HCT116 (cell line): ENCODE data around the gene TFB2M. TPM values are rescaled to one million over a fixed set of nuclear protein-coding genes. Genes with fewer than 3 reads are reported as not detected.

Experiments
- ATAC-seq: fragments of 200-7000 bp; cut with Tn5 transposase; 2 replicates; pipeline ENCODE4 v1.9.1; 2020; ENCODE audit warnings: mild to moderate bottlenecking, moderate library complexity
- BruUV-seq: library from RNA; stranded (reverse); fragments of 400-500 nt; replicated peaks from 2 replicates; lab custom pipeline; 2021; lab: Mats Ljungman, UMichigan
- CTCF ChIA-PET: fragments of 300-600 bp; sonication (Branson Sonifier 250); formaldehyde crosslinking; loops from one replicate; lab custom pipeline; 2021; ENCODE audit warnings: antibody characterized with exemption; lab: Charles Lee
- POLR2A ChIA-PET: fragments of 300-600, 350-600 bp; sonication (Branson Sonifier 250); formaldehyde crosslinking; loops from one replicate; lab custom pipeline; 2021; ENCODE audit warnings: antibody characterized with exemption; lab: Charles Lee
- RAD21 ChIA-PET, 2 experiments: fragments of 300-600 bp; sonication (Branson Sonifier 250); formaldehyde crosslinking; loops; one replicate each; lab custom pipeline; 2023; ENCODE audit warnings: low total read pairs in 2 of 2; ENCODE audit not compliant: uncharacterized antibody in 2 of 2, unreplicated experiment in 2 of 2, low non-redundant PET in 1 of 2; lab: Charles Lee
- DNase-seq: peaks from one replicate; pipeline ENCODE4 v3.0.0-alpha.2; 2010; ENCODE audit warnings: low read depth, low spot score
- H2AFZ ChIP-seq: fragments of 200-600 bp; shearing (Covaris generic), sonication (generic); 2 replicates; pipeline ENCODE4 v1.6.1; 2017; ENCODE audit warnings: low read depth, mixed run types, mixed read lengths, antibody characterized with exemption, low read length; ENCODE audit not compliant: poor library complexity, severe bottlenecking
- H3K27ac ChIP-seq: 2 replicates; pipeline ENCODE4 v1.5.1; 2012; ENCODE audit warnings: low read depth, low read length
- H3K27me3 ChIP-seq: fragments of 200-600 bp; sonication (generic); 2 replicates; pipeline ENCODE4 v1.6.1; 2016; ENCODE audit warnings: mixed run types, low read length, mixed read lengths; ENCODE audit not compliant: insufficient read depth
- H3K36me3 ChIP-seq, 2 experiments: fragments of 200-500 bp in 1 of 2; fragments of 200-600 bp in 1 of 2; sonication (Bioruptor generic) in 1 of 2; sonication (generic) in 1 of 2; 2 replicates each; pipeline versions ENCODE4 v1.5.1 to v1.6.1; 2014 to 2016; ENCODE audit warnings: low read length in 2 of 2, inconsistent platforms in 1 of 2, mixed read lengths in 1 of 2, mixed run types in 1 of 2; ENCODE audit not compliant: insufficient read depth in 2 of 2, control insufficient read depth in 1 of 2
- H3K4me1 ChIP-seq, 2 experiments: fragments of 200-600 bp in 1 of 2; sonication (generic) in 1 of 2; 2 replicates each; pipeline versions ENCODE4 v1.5.1 to v1.6.1; 2012 to 2017; ENCODE audit warnings: low read length in 2 of 2, inconsistent platforms in 1 of 2, mild to moderate bottlenecking in 1 of 2, mixed read lengths in 1 of 2, mixed run types in 1 of 2, moderate library complexity in 1 of 2; ENCODE audit not compliant: insufficient read depth in 2 of 2, control insufficient read depth in 1 of 2
- H3K4me2 ChIP-seq: fragments of 200-600 bp; sonication (generic); 2 replicates; pipeline ENCODE4 v1.6.1; 2017; ENCODE audit warnings: mixed run types, low read length, mixed read lengths
- H3K4me3 ChIP-seq, 2 experiments: fragments of 200-600 bp in 1 of 2; sonication (generic) in 1 of 2; replicated peaks in 1 of 2; 2 replicates each; pipeline ENCODE4 v1.5.1; 2011 to 2016; ENCODE audit warnings: low read length in 2 of 2, control low read depth in 1 of 2, low read depth in 1 of 2, mild to moderate bottlenecking in 1 of 2, mixed read lengths in 1 of 2, mixed run types in 1 of 2
- H3K79me2 ChIP-seq: fragments of 200-600 bp; sonication (generic); 2 replicates; pipeline ENCODE4 v1.6.1; 2017; ENCODE audit warnings: mild to moderate bottlenecking, mixed run types, low read length, moderate library complexity, mixed read lengths; ENCODE audit not compliant: insufficient read depth
- H3K9ac ChIP-seq: fragments of 200-600 bp; sonication (generic); 2 replicates; pipeline ENCODE4 v1.6.1; 2016; ENCODE audit warnings: low read length, mixed read lengths
- H3K9me2 ChIP-seq: fragments of 200-600 bp; sonication (generic), shearing (Covaris generic); 2 replicates; pipeline ENCODE4 v1.6.1; 2017; ENCODE audit warnings: mixed run types, mild to moderate bottlenecking, moderate library complexity; ENCODE audit not compliant: insufficient read depth
- H3K9me3 ChIP-seq, 2 experiments: fragments of 200-500 bp in 1 of 2; fragments of 200-600 bp in 1 of 2; sonication (Bioruptor generic) in 1 of 2; sonication (generic) in 1 of 2; 2 replicates each; pipeline ENCODE4 v1.6.1; 2014 to 2017; ENCODE audit warnings: low read length in 2 of 2, mixed read lengths in 2 of 2, inconsistent platforms in 1 of 2, low read depth in 1 of 2, mild to moderate bottlenecking in 1 of 2, mixed run types in 1 of 2, moderate library complexity in 1 of 2; ENCODE audit not compliant: control insufficient read depth in 1 of 2, insufficient read depth in 1 of 2
- H4K20me1 ChIP-seq: fragments of 200-600 bp; sonication (generic), shearing (Covaris generic); 2 replicates; pipeline ENCODE4 v1.6.1; 2017; ENCODE audit warnings: mixed run types, mild to moderate bottlenecking, moderate library complexity; ENCODE audit not compliant: insufficient read depth
- EGR1 ChIP-seq: IDR thresholded peaks from 2 replicates; pipeline ENCODE4 v1.6.1; 2012; ENCODE audit warnings: low read depth
- POLR2A ChIP-seq: IDR thresholded peaks from 2 replicates; pipeline ENCODE4 v1.7.0; 2011; ENCODE audit warnings: borderline replicate concordance; ENCODE audit not compliant: insufficient read depth, insufficient read length; ENCODE audit errors: extremely low read depth
- TCF7L2 ChIP-seq: IDR thresholded peaks from 2 replicates; pipeline ENCODE4 v1.7.0; 2011; ENCODE audit warnings: borderline replicate concordance, inconsistent platforms; ENCODE audit not compliant: insufficient read depth, insufficient read length; ENCODE audit errors: extremely low read depth
- ZNF274 ChIP-seq: fragments of 200-500 bp; sonication (Bioruptor generic); IDR thresholded peaks from 2 replicates; pipeline ENCODE4 v1.6.1; 2014; ENCODE audit warnings: mild to moderate bottlenecking, low read depth, low read length, inconsistent platforms
- intact Hi-C: fragments of 100-400 bp; cut with micrococcal nuclease; formaldehyde crosslinking; loops from 2 replicates; pipeline ENCODE4 v1.10.0; 2022
- total RNA-seq: library from RNA; stranded (reverse); gene quantifications from one replicate; pipeline ENCODE4 v1.2.1, GENCODE V29; 2021; ENCODE audit not compliant: unreplicated experiment
- TF ChIP-seq, protein P1 (sequence below): IDR thresholded peaks from 2 replicates; pipeline ENCODE4 v1.6.1; 2011; ENCODE audit warnings: mild to moderate bottlenecking, low read length, moderate library complexity; ENCODE audit not compliant: insufficient replicate concordance; ENCODE audit errors: extremely low read depth
- TF ChIP-seq, protein P2 (sequence below): IDR thresholded peaks from 2 replicates; pipeline ENCODE4 v1.6.1; 2012

The TFB2M gene
- total RNA-seq, 1 experiment from 2014 or later, result 24.4 TPM

DNA sequence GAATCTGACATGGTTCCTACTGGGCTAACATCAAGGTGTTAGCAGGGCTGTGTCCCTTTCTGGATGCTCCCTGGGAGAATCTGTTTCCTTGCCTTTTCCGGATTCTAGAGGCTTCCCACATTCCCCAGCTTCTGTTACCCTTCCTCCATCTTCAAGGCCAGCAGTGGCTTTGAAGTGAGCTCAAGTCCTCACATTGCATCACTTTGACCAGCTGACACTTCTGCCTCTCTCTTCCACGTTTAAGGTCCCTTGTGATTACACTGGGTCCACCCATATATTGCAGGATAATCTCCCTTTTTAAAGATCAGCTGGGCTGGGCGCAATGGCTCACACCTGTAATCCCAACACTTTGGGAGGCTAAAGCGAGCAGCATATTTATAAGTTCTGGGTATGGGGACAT is 33.3 kb upstream of the TFB2M start:
- ATAC-seq, result no peak
- CTCF ChIA-PET, result no interaction called here
- BruUV-seq, result no TSS peak

GRCh38 chr1:246597971-246598370 is 31.9 kb upstream of the TFB2M start:
- no TSS peak for BruUV-seq
- TF ChIP-seq POLR2A (no peak), ZNF274 (no peak), EGR1 (no peak)
- TF ChIP-seq, protein P1, sequence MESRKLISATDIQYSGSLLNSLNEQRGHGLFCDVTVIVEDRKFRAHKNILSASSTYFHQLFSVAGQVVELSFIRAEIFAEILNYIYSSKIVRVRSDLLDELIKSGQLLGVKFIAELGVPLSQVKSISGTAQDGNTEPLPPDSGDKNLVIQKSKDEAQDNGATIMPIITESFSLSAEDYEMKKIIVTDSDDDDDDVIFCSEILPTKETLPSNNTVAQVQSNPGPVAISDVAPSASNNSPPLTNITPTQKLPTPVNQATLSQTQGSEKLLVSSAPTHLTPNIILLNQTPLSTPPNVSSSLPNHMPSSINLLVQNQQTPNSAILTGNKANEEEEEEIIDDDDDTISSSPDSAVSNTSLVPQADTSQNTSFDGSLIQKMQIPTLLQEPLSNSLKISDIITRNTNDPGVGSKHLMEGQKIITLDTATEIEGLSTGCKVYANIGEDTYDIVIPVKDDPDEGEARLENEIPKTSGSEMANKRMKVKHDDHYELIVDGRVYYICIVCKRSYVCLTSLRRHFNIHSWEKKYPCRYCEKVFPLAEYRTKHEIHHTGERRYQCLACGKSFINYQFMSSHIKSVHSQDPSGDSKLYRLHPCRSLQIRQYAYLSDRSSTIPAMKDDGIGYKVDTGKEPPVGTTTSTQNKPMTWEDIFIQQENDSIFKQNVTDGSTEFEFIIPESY, result no peak
- intact Hi-C loops, result no loop called here
- H3K27me3 ChIP-seq, result no peaks in the 10 kb centered on the region
- H3K9me2 ChIP-seq, result no peaks in the 10 kb centered on the region
- peaks cover 18% of the 10 kb centered on the region; the same call in 1 of the 2 replicates for H3K79me2 ChIP-seq
- H3K4me1 ChIP-seq, result no peaks in the 10 kb centered on the region
- ATAC-seq (no peak), DNase-seq (no peak)
- H3K4me2 ChIP-seq, result no peak overlapping the region
- H4K20me1 ChIP-seq, result no peaks in the 10 kb centered on the region
- no peak overlapping the region for H3K27ac ChIP-seq
- POLR2A ChIA-PET, result no interaction called here
- no peaks in the 10 kb centered on the region for H3K36me3 ChIP-seq
- no peak overlapping the region for H3K4me3 ChIP-seq
- no peak overlapping the region for H3K9ac ChIP-seq
- H2AFZ ChIP-seq, result no peak overlapping the region
- 0 out of 4 replicates have a peak, but pooled peaks cover 0 to 3% of the 10 kb centered on the region in 2 experiments for H3K9me3 ChIP-seq
- CTCF ChIA-PET, result no interaction called here
- RAD21 ChIA-PET, result no interaction called here

More for the DNA sequence above, 33.3 kb upstream of the TFB2M start:
- H3K4me3 ChIP-seq, result no peak overlapping the region
- 0 out of 4 replicates have a peak, but pooled peaks cover 0 to 3% of the 10 kb centered on the region in 2 experiments for H3K9me3 ChIP-seq
- H4K20me1 ChIP-seq, result no peaks in the 10 kb centered on the region
- no peaks in the 10 kb centered on the region for H3K4me1 ChIP-seq
- no peak for DNase-seq
- H2AFZ ChIP-seq, result no peak overlapping the region
- TF ChIP-seq TCF7L2, result peak; percentile 52
- TF ChIP-seq, protein P2, sequence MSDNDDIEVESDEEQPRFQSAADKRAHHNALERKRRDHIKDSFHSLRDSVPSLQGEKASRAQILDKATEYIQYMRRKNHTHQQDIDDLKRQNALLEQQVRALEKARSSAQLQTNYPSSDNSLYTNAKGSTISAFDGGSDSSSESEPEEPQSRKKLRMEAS, result no peak
- H3K9me2 ChIP-seq, result no peaks in the 10 kb centered on the region
- H3K27ac ChIP-seq, result no peak overlapping the region
- no peak overlapping the region for H3K4me2 ChIP-seq
- H3K9ac ChIP-seq, result no peak overlapping the region
- RAD21 ChIA-PET, result no interaction called here
- intact Hi-C loops, result no loop called here
- no peaks in the 10 kb centered on the region for H3K36me3 ChIP-seq
- H3K79me2 ChIP-seq, result peaks cover 18% of the 10 kb centered on the region; the same call in 1 of the 2 replicates
- POLR2A ChIA-PET, result no interaction called here
- no peaks in the 10 kb centered on the region for H3K27me3 ChIP-seq
